H9 (cell line): ENCODE measurements around the gene ZMIZ1. TPM values are rescaled to one million over a fixed set of nuclear protein-coding genes. Genes with fewer than 3 reads are reported as not detected.

Source experiments
- DNase-seq: peaks from one replicate; pipeline ENCODE4 v3.0.0-alpha.2; 2017
- H2AFZ ChIP-seq: one replicate; pipeline ENCODE4 v1.6.1; 2013; ENCODE audit warnings: mild to moderate bottlenecking, low read length, control low read depth, moderate library complexity
- H2AK5ac ChIP-seq: 2 replicates; pipeline ENCODE4 v1.6.1; 2013; ENCODE audit warnings: low read length, control low read depth, mixed read lengths; ENCODE audit not compliant: insufficient read length
- H2BK120ac ChIP-seq: one replicate; pipeline ENCODE4 v1.6.1; 2013; ENCODE audit warnings: low read depth, mild to moderate bottlenecking, low read length, control low read depth, inconsistent platforms; ENCODE audit not compliant: poor library complexity, severe bottlenecking
- H2BK12ac ChIP-seq: 2 replicates; pipeline ENCODE4 v1.6.1; 2013; ENCODE audit warnings: low read length, control low read depth, mixed read lengths, low read depth; ENCODE audit not compliant: insufficient read length
- H2BK15ac ChIP-seq: 2 replicates; pipeline ENCODE4 v1.6.1; 2013; ENCODE audit warnings: low read depth, low read length, control low read depth
- H2BK20ac ChIP-seq: one replicate; pipeline ENCODE4 v1.6.1; 2013; ENCODE audit warnings: low read depth, mild to moderate bottlenecking, low read length, control low read depth, inconsistent platforms; ENCODE audit not compliant: poor library complexity, severe bottlenecking
- H2BK5ac ChIP-seq: 2 replicates; pipeline ENCODE4 v1.6.1; 2013; ENCODE audit warnings: low read length, control low read depth, mixed read lengths; ENCODE audit not compliant: insufficient read length
- H3K14ac ChIP-seq: 2 replicates; pipeline ENCODE4 v1.6.1; 2013; ENCODE audit warnings: low read length, control low read depth; ENCODE audit not compliant: insufficient read depth
- H3K18ac ChIP-seq: 2 replicates; pipeline ENCODE4 v1.6.1; 2013; ENCODE audit warnings: low read depth, mild to moderate bottlenecking, mixed read lengths, low read length, control low read depth; ENCODE audit not compliant: insufficient read length
- H3K23ac ChIP-seq: 2 replicates; pipeline ENCODE4 v1.6.1; 2013; ENCODE audit warnings: low read length, control low read depth, mixed read lengths, low read depth; ENCODE audit not compliant: insufficient read length
- H3K23me2 ChIP-seq: 2 replicates; pipeline ENCODE4 v1.6.1; 2013; ENCODE audit warnings: low read depth, mild to moderate bottlenecking, mixed read lengths, low read length, control low read depth; ENCODE audit not compliant: insufficient read length, poor library complexity, severe bottlenecking
- H3K27ac ChIP-seq: 2 replicates; pipeline ENCODE4 v1.5.1; 2013; ENCODE audit warnings: low read length, control low read depth, mixed read lengths, low read depth; ENCODE audit not compliant: insufficient read length
- H3K27me3 ChIP-seq: 2 replicates; pipeline ENCODE4 v1.6.1; 2013; ENCODE audit warnings: low read length, control low read depth, inconsistent platforms; ENCODE audit not compliant: insufficient read depth
- H3K4ac ChIP-seq: 2 replicates; pipeline ENCODE4 v1.6.1; 2013; ENCODE audit warnings: low read depth, mild to moderate bottlenecking, control low read depth, inconsistent platforms, low read length, moderate library complexity
- H3K4me1 ChIP-seq: 2 replicates; pipeline ENCODE4 v1.6.1; 2013; ENCODE audit warnings: low read length, control low read depth, inconsistent platforms; ENCODE audit not compliant: insufficient read depth
- H3K4me2 ChIP-seq: 2 replicates; pipeline ENCODE4 v1.6.1; 2013; ENCODE audit warnings: low read length, control low read depth, mixed read lengths; ENCODE audit not compliant: insufficient read length, insufficient read depth
- H3K56ac ChIP-seq: 2 replicates; pipeline ENCODE4 v1.6.1; 2013; ENCODE audit warnings: low read depth, mild to moderate bottlenecking, mixed read lengths, low read length, control low read depth; ENCODE audit not compliant: insufficient read length
- H3K79me1 ChIP-seq: 2 replicates; pipeline ENCODE4 v1.6.1; 2013; ENCODE audit warnings: low read depth, mild to moderate bottlenecking, moderate library complexity, low read length, control low read depth, inconsistent platforms; ENCODE audit not compliant: insufficient read depth, poor library complexity, severe bottlenecking
- H3K79me2 ChIP-seq: 2 replicates; pipeline ENCODE4 v1.6.1; 2013; ENCODE audit warnings: low read length, control low read depth, inconsistent platforms; ENCODE audit not compliant: insufficient read depth
- H3K9ac ChIP-seq: 2 replicates; pipeline ENCODE4 v1.6.1; 2013; ENCODE audit warnings: low read length, control low read depth, mixed read lengths; ENCODE audit not compliant: insufficient read length; ENCODE audit errors: extremely low read depth
- H3K9me3 ChIP-seq: one replicate; pipeline ENCODE4 v1.6.1; 2013; ENCODE audit warnings: low read depth, low read length, inconsistent platforms; ENCODE audit not compliant: control insufficient read depth
- H3T11ph ChIP-seq: one replicate; pipeline ENCODE4 v1.6.1; 2013; ENCODE audit warnings: mild to moderate bottlenecking, low read length, control low read depth, inconsistent platforms
- H4K20me1 ChIP-seq: one replicate; pipeline ENCODE4 v1.6.1; 2013; ENCODE audit not compliant: control insufficient read depth, insufficient read length, insufficient read depth
- H4K5ac ChIP-seq: 2 replicates; pipeline ENCODE4 v1.6.1; 2013; ENCODE audit warnings: low read depth, mild to moderate bottlenecking, mixed read lengths, low read length, control low read depth; ENCODE audit not compliant: insufficient read length
- H4K8ac ChIP-seq: replicated peaks from 2 replicates; pipeline ENCODE4 v1.6.1; 2013; ENCODE audit warnings: low read length, control low read depth, mixed read lengths, low read depth; ENCODE audit not compliant: insufficient read length
- H4K91ac ChIP-seq: 2 replicates; pipeline ENCODE4 v1.6.1; 2013; ENCODE audit warnings: low read depth, mild to moderate bottlenecking, moderate library complexity, mixed read lengths, low read length, control low read depth; ENCODE audit not compliant: insufficient read length
- H3K27ac Mint-ChIP-seq, 3 experiments: 2 replicates in 2 of 3; 3 replicates in 1 of 3; pipeline ENCODE4 v1.8.0; 2020 to 2021; ENCODE audit warnings: mixed read lengths in 3 of 3, mild to moderate bottlenecking in 1 of 3, moderate library complexity in 1 of 3
- H3K27me3 Mint-ChIP-seq: 2 replicates; pipeline ENCODE4 v1.8.0; 2021; ENCODE audit warnings: low read depth, mild to moderate bottlenecking, moderate library complexity, mixed read lengths
- H3K36me3 Mint-ChIP-seq, 3 experiments: 2 replicates in 2 of 3; 3 replicates in 1 of 3; pipeline ENCODE4 v1.8.0; 2020 to 2021; ENCODE audit warnings: low read depth in 3 of 3, mixed read lengths in 3 of 3; ENCODE audit not compliant: insufficient read depth in 1 of 3
- H3K4me1 Mint-ChIP-seq, 2 experiments: 2 replicates each; pipeline ENCODE4 v1.8.0; 2020; ENCODE audit warnings: mixed read lengths in 2 of 2
- H3K4me3 Mint-ChIP-seq, 2 experiments: 2 replicates in 1 of 2; 3 replicates in 1 of 2; pipeline ENCODE4 v1.8.0; 2020 to 2021; ENCODE audit warnings: mild to moderate bottlenecking in 2 of 2, mixed read lengths in 2 of 2, moderate library complexity in 1 of 2
- H3K9me3 Mint-ChIP-seq, 2 experiments: 2 replicates in 1 of 2; 3 replicates in 1 of 2; pipeline ENCODE4 v1.8.0; 2020; ENCODE audit warnings: mild to moderate bottlenecking in 2 of 2, mixed read lengths in 2 of 2, moderate library complexity in 1 of 2
- CTCF ChIP-seq: fragments of 200-600 bp; sonication (generic); conservative IDR thresholded peaks from 3 replicates; pipeline ENCODE4 v1.8.0; 2021; ENCODE audit warnings: antibody characterized with exemption, mild to moderate bottlenecking
- WGBS: extraction: QIAGEN DNeasy Blood & Tissue Kit; methylation state at CpG from one replicate; pipeline ENCODE4 v1.1.7; 2013; ENCODE audit warnings: missing lambda C conversion rate, low lambda C conversion rate, mixed read lengths; ENCODE audit not compliant: insufficient read length; ENCODE audit errors: extremely low coverage; 5-methylcytosine and 5-hydroxymethylcytosine counted together
- total RNA-seq: library from RNA; stranded (reverse); gene quantifications from 2 replicates; pipeline ENCODE4 v1.2.1, GENCODE V29; 2021

Gene ZMIZ1
- total RNA-seq, 1 experiment from 2014 or later, result 36.9 TPM

GRCh38 chr10:79322616-79323543 is 254.1 kb downstream of the ZMIZ1 start:
- no peak overlapping the region for H3K56ac ChIP-seq
- H2BK12ac ChIP-seq, result no peak overlapping the region
- H3K27ac Mint-ChIP-seq, result peak overlapping the region in 1 of 3 experiments; percentile 62; a peak in 2 of 7 replicates
- no peak overlapping the region for H3K27ac ChIP-seq
- TF ChIP-seq CTCF, result no peak
- H3K18ac ChIP-seq, result no peak overlapping the region
- DNase-seq, result no peak
- H2BK15ac ChIP-seq, result no peak overlapping the region
- no peak overlapping the region for H2AFZ ChIP-seq
- H3K79me2 ChIP-seq, result no peaks in the 10 kb centered on the region
- no peak overlapping the region for H2BK5ac ChIP-seq
- WGBS, result no CpG with 5 or more reads among the region's 15 CpGs
- H3K4me1 ChIP-seq, result peaks cover 4% of the 10 kb centered on the region; the same call in 1 of the 2 replicates
- no peak overlapping the region for H3K9ac ChIP-seq
- no peaks in the 10 kb centered on the region for H4K20me1 ChIP-seq
- no peak overlapping the region for H2BK120ac ChIP-seq
- H4K91ac ChIP-seq, result no peak overlapping the region
- no peak overlapping the region for H2AK5ac ChIP-seq
- H3K4me2 ChIP-seq, result no peak overlapping the region
- H3K79me1 ChIP-seq, result no peaks in the 10 kb centered on the region
- peaks cover 0 to 5% (median 0%) of the 10 kb centered on the region in 3 experiments; a peak in 1 of 7 replicates for H3K36me3 Mint-ChIP-seq
- H3K4ac ChIP-seq, result no peak overlapping the region
- no peak overlapping the region for H4K8ac ChIP-seq
- no peak overlapping the region for H3K23ac ChIP-seq
- H3K9me3 Mint-ChIP-seq, result peaks cover 4 to 9% of the 10 kb centered on the region in 2 experiments; a peak in 4 of 5 replicates
- H3K4me3 Mint-ChIP-seq, result no peak overlapping the region
- H4K5ac ChIP-seq, result no peak overlapping the region
- H3T11ph ChIP-seq, result no peak overlapping the region
- peaks cover 21% of the 10 kb centered on the region for H3K27me3 Mint-ChIP-seq
- H3K23me2 ChIP-seq, result no peaks in the 10 kb centered on the region
- peaks cover 11% of the 10 kb centered on the region in 2 experiments for H3K4me1 Mint-ChIP-seq
- no peaks in the 10 kb centered on the region for H3K27me3 ChIP-seq
- H3K14ac ChIP-seq, result no peak overlapping the region
- no peak overlapping the region for H2BK20ac ChIP-seq
- H3K9me3 ChIP-seq, result no peaks in the 10 kb centered on the region
